ENCODE data around the gene PLCG1. TPM values are rescaled to one million over a fixed set of nuclear protein-coding genes. Genes with fewer than 3 reads are reported as not detected.

PLCG1 gene
- total and polyA plus RNA-seq, 11 donors, result 32.5 to 72.2 (median 52.8) TPM

GRCh38 chr20:41098703-41099250 is 38.6 kb upstream of the PLCG1 start:
- ATAC-seq (no peak), DNase-seq (no peak)
- Histone ChIP-seq H3K9me3 (no peaks in the 10 kb centered on the region), H3K27ac (no peak overlapping the region), H3K4me1 (peaks cover 0 to 12% (median 0%) of the 10 kb centered on the region in 12 donors), H3K36me3 (peaks cover 0 to 98% (median 93%) of the 10 kb centered on the region in 9 donors), H3K27me3 (no peaks in the 10 kb centered on the region), H3K4me3 (no peak overlapping the region)
- intact Hi-C loops (cut with DNase I), result loop anchor here in 2 of 10 donors (2.0 to 5.0 kb wide), 2 partner anchors 106 to 130 kb away; no protein-coding TSS in a partner anchor
- WGBS, 4 donors, result 84 to 92% (median 89%) methylated on average over 4 of the region's 4 CpGs
- TF ChIP-seq CTCF (IDR thresholded peaks at IDR 0.05), result no peak
- TF ChIP-seq POLR2A (IDR thresholded peaks at IDR 0.05), result no peak

GRCh38 chr20:41100001-41100480 is 37.3 kb upstream of the PLCG1 start:
- peaks cover 0 to 1% (median 0%) of the 10 kb centered on the region in 12 donors for H3K4me1 ChIP-seq
- H3K9me3 ChIP-seq, result no peaks in the 10 kb centered on the region
- ATAC-seq (no peak), DNase-seq (no peak)
- no peak overlapping the region for H3K4me3 ChIP-seq
- H3K27me3 ChIP-seq, result no peaks in the 10 kb centered on the region
- no peak overlapping the region for H3K27ac ChIP-seq
- peaks cover 0 to 98% (median 94%) of the 10 kb centered on the region in 9 donors for H3K36me3 ChIP-seq
- WGBS, 4 donors, result 90 to 94% (median 92%) methylated on average over 9 of the region's 9 CpGs
- TF ChIP-seq POLR2A (IDR thresholded peaks at IDR 0.05) (no peak), CTCF (IDR thresholded peaks at IDR 0.05) (no peak)
- intact Hi-C loops (cut with DNase I), result no loop called here

- no peak for DNase-seq
- H3K9me3 ChIP-seq, result no peaks in the 10 kb centered on the region
- H3K4me3 ChIP-seq, result no peak overlapping the region
- no peaks in the 10 kb centered on the region for H3K4me1 ChIP-seq
- no peak overlapping the region for H3K27ac ChIP-seq
- 87 to 95% (median 92%) methylated on average over 2 of the region's 2 CpGs for WGBS, 4 donors
- peaks cover 0 to 100% (median 93%) of the 10 kb centered on the region in 9 donors for H3K36me3 ChIP-seq
- intact Hi-C loops (cut with DNase I), result no loop called here
- H3K27me3 ChIP-seq, result no peaks in the 10 kb centered on the region
- ATAC-seq, result no peak
- TF ChIP-seq CTCF (IDR thresholded peaks at IDR 0.05) (no peak), POLR2A (IDR thresholded peaks at IDR 0.05) (no peak)
Measured at GRCh38 chr20:41101660-41102059, 35.7 kb upstream of the PLCG1 start.

DNA sequence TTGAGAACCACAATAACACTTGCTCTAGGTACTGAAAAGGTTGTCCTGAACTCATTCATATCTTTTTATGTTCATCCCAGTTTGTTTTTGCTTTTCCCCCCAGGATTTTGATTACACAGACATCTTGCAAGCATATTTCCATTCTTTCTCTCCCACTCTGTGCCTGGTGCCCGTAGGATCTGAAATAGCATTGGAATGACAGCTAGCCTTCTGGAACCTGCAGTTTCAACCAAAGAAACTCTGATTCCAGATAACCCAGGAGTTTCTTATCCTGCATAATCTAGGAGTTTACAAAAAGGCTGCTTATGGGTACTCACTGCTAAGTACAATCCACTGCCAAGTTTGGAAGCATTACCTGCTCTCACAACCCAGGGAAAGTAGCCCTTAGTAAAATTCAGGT is 28.8 kb upstream of the PLCG1 start:
- 92 to 95% (median 95%) methylated on average over 1 of the region's 1 CpG for WGBS, 4 donors
- TF ChIP-seq CTCF (IDR thresholded peaks at IDR 0.05) (no peak), POLR2A (IDR thresholded peaks at IDR 0.05) (no peak)
- Histone ChIP-seq H3K4me1 (no peaks in the 10 kb centered on the region), H3K36me3 (peaks cover 0 to 98% (median 89%) of the 10 kb centered on the region in 9 donors), H3K27me3 (no peaks in the 10 kb centered on the region), H3K27ac (no peak overlapping the region), H3K4me3 (no peak overlapping the region), H3K9me3 (no peaks in the 10 kb centered on the region)
- DNase-seq (no peak), ATAC-seq (no peak)
- intact Hi-C loops (cut with DNase I), result no loop called here
